MCF 10A (cell line): Measurements from ENCODE around the gene NUDT5. TPM values are rescaled to one million over a fixed set of nuclear protein-coding genes. Genes with fewer than 3 reads are reported as not detected.

Experiments
- BruUV-seq: library from RNA; stranded (reverse); fragments of 400-500 nt; replicated peaks from 2 replicates; lab custom pipeline; 2021; lab: Mats Ljungman, UMichigan
- CTCF ChIA-PET: fragments of 300-600 bp; sonication (Branson Sonifier 250); formaldehyde crosslinking; extraction: SDS; loops from one replicate; lab custom pipeline; 2021; ENCODE audit warnings: antibody characterized with exemption, inconsistent platforms; lab: Yijun Ruan, JAX
- POLR2A ChIA-PET: fragments of 300-600, 350-650 bp; sonication (Branson Sonifier 250); formaldehyde crosslinking; extraction: SDS; loops from one replicate; lab custom pipeline; 2020; ENCODE audit warnings: antibody characterized with exemption, inconsistent platforms; lab: Yijun Ruan, JAX
- DNase-seq: peaks from one replicate; pipeline ENCODE4 v3.0.0-alpha.2; 2018; ENCODE audit not compliant: unreplicated experiment
- H3K27ac Mint-ChIP-seq: one replicate; pipeline ENCODE4 v1.8.0; 2022; ENCODE audit warnings: mild to moderate bottlenecking, low read depth, mixed read lengths; ENCODE audit not compliant: unreplicated experiment
- H3K27me3 Mint-ChIP-seq: one replicate; pipeline ENCODE4 v1.8.0; 2022; ENCODE audit warnings: mixed read lengths; ENCODE audit not compliant: insufficient read depth, unreplicated experiment
- H3K36me3 Mint-ChIP-seq: one replicate; pipeline ENCODE4 v1.8.0; 2022; ENCODE audit warnings: mild to moderate bottlenecking, moderate library complexity, mixed read lengths; ENCODE audit not compliant: insufficient read depth, unreplicated experiment
- H3K4me1 Mint-ChIP-seq: one replicate; pipeline ENCODE4 v1.8.0; 2022; ENCODE audit warnings: mixed read lengths; ENCODE audit not compliant: insufficient read depth, unreplicated experiment
- H3K4me3 Mint-ChIP-seq: one replicate; pipeline ENCODE4 v1.8.0; 2022; ENCODE audit warnings: mild to moderate bottlenecking, moderate library complexity, mixed read lengths; ENCODE audit not compliant: unreplicated experiment
- H3K9me3 Mint-ChIP-seq: one replicate; pipeline ENCODE4 v1.8.0; 2022; ENCODE audit warnings: mixed read lengths; ENCODE audit not compliant: unreplicated experiment
- intact Hi-C: fragments of 100-400 bp; cut with micrococcal nuclease; formaldehyde crosslinking; loops from 2 replicates; pipeline ENCODE4 v1.14.1; 2022
- total RNA-seq: library from RNA; stranded (reverse); gene quantifications from 2 replicates; pipeline ENCODE4 v1.2.3, GENCODE V29; 2022
- TF ChIP-seq, protein P1 (sequence below): fragments of 200-600 bp; IDR thresholded peaks from one replicate; pipeline ENCODE4 v1.8.0; 2022; ENCODE audit warnings: antibody characterized with exemption, mild to moderate bottlenecking; ENCODE audit not compliant: unreplicated experiment

The NUDT5 gene
- total RNA-seq, 1 experiment from 2014 or later, result 84.2 TPM

- Mint-ChIP-seq H3K4me3 (no peak overlapping the region), H3K27me3 (no peaks in the 10 kb centered on the region), H3K4me1 (no peaks in the 10 kb centered on the region), H3K36me3 (peaks cover 66% of the 10 kb centered on the region), H3K9me3 (no peaks in the 10 kb centered on the region), H3K27ac (no peak overlapping the region)
- ChIA-PET CTCF (no interaction called here), POLR2A (interaction anchor here (1.3 kb wide), 1 partner anchor 10 kb away, joined by 3 read pairs; the partner anchor contains the start of genes CDC123 and NUDT5)
- TF ChIP-seq, protein P1, sequence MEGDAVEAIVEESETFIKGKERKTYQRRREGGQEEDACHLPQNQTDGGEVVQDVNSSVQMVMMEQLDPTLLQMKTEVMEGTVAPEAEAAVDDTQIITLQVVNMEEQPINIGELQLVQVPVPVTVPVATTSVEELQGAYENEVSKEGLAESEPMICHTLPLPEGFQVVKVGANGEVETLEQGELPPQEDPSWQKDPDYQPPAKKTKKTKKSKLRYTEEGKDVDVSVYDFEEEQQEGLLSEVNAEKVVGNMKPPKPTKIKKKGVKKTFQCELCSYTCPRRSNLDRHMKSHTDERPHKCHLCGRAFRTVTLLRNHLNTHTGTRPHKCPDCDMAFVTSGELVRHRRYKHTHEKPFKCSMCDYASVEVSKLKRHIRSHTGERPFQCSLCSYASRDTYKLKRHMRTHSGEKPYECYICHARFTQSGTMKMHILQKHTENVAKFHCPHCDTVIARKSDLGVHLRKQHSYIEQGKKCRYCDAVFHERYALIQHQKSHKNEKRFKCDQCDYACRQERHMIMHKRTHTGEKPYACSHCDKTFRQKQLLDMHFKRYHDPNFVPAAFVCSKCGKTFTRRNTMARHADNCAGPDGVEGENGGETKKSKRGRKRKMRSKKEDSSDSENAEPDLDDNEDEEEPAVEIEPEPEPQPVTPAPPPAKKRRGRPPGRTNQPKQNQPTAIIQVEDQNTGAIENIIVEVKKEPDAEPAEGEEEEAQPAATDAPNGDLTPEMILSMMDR, result no peak
- DNase-seq, result no peak
- BruUV-seq, result no TSS peak
- intact Hi-C loops, result no loop called here
Observed at GRCh38 chr10:12186323-12186722, 9.4 kb downstream of the NUDT5 start.

- no peaks in the 10 kb centered on the region for H3K9me3 Mint-ChIP-seq
- CTCF ChIA-PET, result interaction anchor here (0.6 kb wide), 2 partner anchors 9 to 609 kb away, joined by 3 to 4 read pairs; no protein-coding TSS in a partner anchor
- POLR2A ChIA-PET, result interaction anchor here (0.5 to 1.5 kb wide), 4 partner anchors 9 to 322 kb away, joined by 3 to 9 read pairs (median 4); partner anchors contain the start of genes CDC123 and NUDT5
- no peaks in the 10 kb centered on the region for H3K4me1 Mint-ChIP-seq
- no peak overlapping the region for H3K27ac Mint-ChIP-seq
- H3K36me3 Mint-ChIP-seq, result peaks cover 62% of the 10 kb centered on the region
- H3K27me3 Mint-ChIP-seq, result no peaks in the 10 kb centered on the region
- BruUV-seq, result no TSS peak
- TF ChIP-seq, protein P1, result no peak
- no peak overlapping the region for H3K4me3 Mint-ChIP-seq
- no peak for DNase-seq
- intact Hi-C loops, result no loop called here
Observed at GRCh38 chr10:12184165-12184564, 11.5 kb downstream of the NUDT5 start.

- TF ChIP-seq, protein P1, result no peak
- Mint-ChIP-seq H3K36me3 (peaks cover 60% of the 10 kb centered on the region), H3K4me1 (no peaks in the 10 kb centered on the region), H3K4me3 (no peak overlapping the region), H3K9me3 (no peaks in the 10 kb centered on the region), H3K27ac (peak overlapping the region; percentile 12), H3K27me3 (no peaks in the 10 kb centered on the region)
- ChIA-PET POLR2A (interaction anchor here (0.8 to 2.1 kb wide), 4 partner anchors 8 to 15 kb away, joined by 3 to 6 read pairs (median 4); partner anchors contain the start of genes CDC123 and NUDT5), CTCF (interaction anchor here (0.9 kb wide), 1 partner anchor 8 kb away, joined by 3 read pairs; no protein-coding TSS in a partner anchor)
- BruUV-seq, result no TSS peak
- intact Hi-C loops, result no loop called here
- DNase-seq, result peak; percentile 6
Observed at GRCh38 chr10:12181065-12181775, 14.5 kb downstream of the NUDT5 start.

DNA sequence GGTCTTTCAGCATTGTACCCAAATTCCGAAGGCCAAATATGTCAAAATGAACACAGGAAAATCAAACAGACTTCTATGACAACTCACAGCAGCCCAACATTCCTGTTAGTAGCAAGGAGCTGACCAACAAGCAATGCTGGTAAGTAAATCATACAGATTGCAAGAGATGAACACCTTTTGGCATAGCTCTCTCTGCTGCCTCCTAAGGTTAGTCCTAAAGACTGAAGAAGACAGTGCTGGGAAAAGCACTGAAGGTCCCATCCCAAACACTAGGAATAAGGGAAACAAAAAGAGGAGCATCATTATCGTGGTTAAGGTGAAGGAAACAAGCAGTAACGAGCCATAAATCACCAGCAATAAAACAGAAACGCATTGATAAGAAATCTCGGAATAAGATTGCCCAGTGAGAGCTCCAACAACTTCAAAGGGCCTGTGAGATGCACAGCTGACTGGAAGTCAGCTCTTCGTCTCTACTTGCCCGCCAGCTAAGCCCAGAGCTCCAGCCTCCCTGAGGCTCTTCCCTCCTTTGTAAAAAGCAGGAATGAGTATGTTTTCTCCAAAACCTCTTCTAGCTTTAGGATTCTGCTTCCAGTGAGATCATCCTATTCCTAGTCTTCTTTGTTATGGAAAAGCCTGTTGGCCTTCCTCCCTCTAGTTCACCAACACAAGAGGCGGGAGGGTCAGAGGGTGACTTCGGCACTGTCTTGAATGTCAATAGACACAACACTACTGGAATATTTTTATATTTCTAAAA, 15.3 kb downstream of the NUDT5 start:
- H3K9me3 Mint-ChIP-seq, result no peaks in the 10 kb centered on the region

More for the DNA sequence above, 15.3 kb downstream of the NUDT5 start:
- Mint-ChIP-seq H3K36me3 (peaks cover 59% of the 10 kb centered on the region), H3K27ac (peak overlapping the region; percentile 12), H3K27me3 (no peaks in the 10 kb centered on the region), H3K4me1 (no peaks in the 10 kb centered on the region), H3K4me3 (no peak overlapping the region)
- POLR2A ChIA-PET, result interaction anchor here (0.6 to 2.1 kb wide), 5 partner anchors 9 to 50 kb away, joined by 3 to 6 read pairs (median 3); partner anchors contain the start of genes CDC123 and NUDT5
- TF ChIP-seq, protein P1, result no peak
- no peak for DNase-seq
- intact Hi-C loops, result no loop called here
- CTCF ChIA-PET, result interaction anchor here (1.1 to 1.7 kb wide), 2 partner anchors 15 to 50 kb away, joined by 3 read pairs; partner anchors contain the start of genes CDC123 and NUDT5
- no TSS peak for BruUV-seq
